PC-9 (cell line): Measurements from ENCODE around the gene GPR176.

Source experiments
- CTCF ChIP-seq: fragments of 200-600 bp; sonication (generic); conservative IDR thresholded peaks from 2 replicates; pipeline ENCODE4 v1.6.1; 2017; ENCODE audit warnings: mixed run types, antibody characterized with exemption, mild to moderate bottlenecking, moderate library complexity
- EZH2 ChIP-seq: fragments of 200-600 bp; sonication (generic); IDR thresholded peaks from 2 replicates; pipeline ENCODE4 v1.8.0; 2017; ENCODE audit warnings: antibody characterized with exemption, low read depth

DNA sequence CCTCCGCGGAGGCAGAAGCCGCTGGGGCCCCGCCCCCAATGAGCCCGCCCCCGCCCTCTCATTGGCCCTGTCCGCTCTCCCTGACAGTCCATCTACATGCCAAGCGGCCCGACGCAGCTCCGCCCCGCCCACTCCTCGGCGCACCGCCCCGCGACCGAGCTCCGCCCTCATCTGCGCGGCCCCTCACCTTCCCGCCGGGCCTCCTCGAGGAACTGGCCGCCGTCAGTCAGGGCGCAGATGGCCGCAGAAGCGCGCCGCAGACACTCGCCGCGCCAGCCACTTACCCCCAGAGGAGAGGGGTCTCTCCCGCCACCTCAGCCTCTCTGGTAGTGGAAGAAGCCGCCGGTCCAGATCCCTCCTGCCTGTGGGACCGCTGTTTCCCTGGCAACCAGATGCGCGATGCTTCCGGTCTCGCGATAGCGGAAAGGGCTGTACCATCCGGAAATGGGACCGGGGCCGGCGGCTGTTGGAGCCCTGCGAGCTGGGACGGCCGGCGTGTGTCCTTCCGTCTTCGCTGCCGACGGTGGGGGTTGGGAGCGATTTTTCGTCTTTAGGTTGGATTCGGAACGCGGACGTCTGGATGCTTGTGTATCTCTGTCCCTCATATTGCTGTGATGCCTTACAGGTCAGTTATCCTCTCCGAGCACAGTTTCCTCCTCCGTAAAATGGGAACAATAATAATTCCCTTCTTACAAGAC is 137.5 kb downstream of the GPR176 start, which contains the start of gene FSIP1:
- TF ChIP-seq EZH2 = no peak
- TF ChIP-seq CTCF = no peak
